Kidney (tissue), 22 donors: Measurements from ENCODE around the gene SMC1A. TPM values are rescaled to one million over a fixed set of nuclear protein-coding genes. Genes with fewer than 3 reads are reported as not detected.
"Not testable (repeated sequence)": the region's sequence is repeated elsewhere in the genome, so short reads cannot be mapped to it uniquely, and the experiment has no call there.

Experiments
- DNase-seq, 5 donors: peaks; one replicate each; pipeline ENCODE4 v3.0.0-alpha.2; 2013 to 2020
- FAIRE-seq: peaks from 2 replicates; lab custom pipeline; 2012; peaks lifted over from hg19 to GRCh38; lab: Jason Lieb, UNC
- H3K27ac ChIP-seq, 2 donors: one replicate each; pipeline ENCODE4 v1.7.0; 2013; ENCODE audit warnings: low read depth in 2 of 2, low read length in 2 of 2, inconsistent platforms in 1 of 2
- H3K27me3 ChIP-seq: one replicate; pipeline ENCODE4 v1.7.1; 2013; ENCODE audit warnings: low read length, inconsistent platforms; ENCODE audit not compliant: control insufficient read depth, insufficient read depth
- H3K36me3 ChIP-seq, 3 donors: one replicate each; pipeline versions ENCODE4 v1.7.0 to v1.7.1; 2013; ENCODE audit warnings: low read length in 3 of 3, control low read depth in 1 of 3, inconsistent platforms in 1 of 3; ENCODE audit not compliant: insufficient read depth in 3 of 3, control insufficient read depth in 2 of 3
- H3K4me1 ChIP-seq, 3 donors: one replicate each; pipeline versions ENCODE4 v1.7.0 to v1.7.1; 2013; ENCODE audit warnings: low read length in 3 of 3, inconsistent platforms in 1 of 3, low read depth in 1 of 3; ENCODE audit not compliant: control insufficient read depth in 2 of 3, insufficient read depth in 2 of 3
- H3K4me3 ChIP-seq, 3 donors: one replicate each; pipeline versions ENCODE4 v1.7.0 to v1.8.1; 2013; ENCODE audit warnings: low read length in 3 of 3, control low read depth in 1 of 3, inconsistent platforms in 1 of 3
- H3K9ac ChIP-seq, 3 donors: one replicate each; pipeline versions ENCODE4 v1.7.0 to v1.7.1; 2013; ENCODE audit warnings: low read length in 3 of 3, control low read depth in 1 of 3, inconsistent platforms in 1 of 3
- H3K9me3 ChIP-seq, 3 donors: one replicate each; pipeline versions ENCODE4 v1.7.0 to v1.7.1; 2013; ENCODE audit warnings: low read length in 3 of 3, control low read depth in 1 of 3, inconsistent platforms in 1 of 3; ENCODE audit not compliant: control insufficient read depth in 2 of 3, insufficient read depth in 1 of 3
- intact Hi-C: fragments of 100-400 bp; cut with DNase I; formaldehyde crosslinking; loops from one replicate; pipeline ENCODE4 v1.11.1; 2022
- long read RNA-seq, 10 donors: library from polyadenylated mRNA in 1 of 10; unstranded in 1 of 10; transcript quantifications; one replicate each; pipeline ENCODE4 v2.0.0 and lab custom pipeline, GENCODE V29; 2021 to 2026
- polyA plus RNA-seq: library from polyadenylated mRNA; stranded (reverse); fragments of 350-450 nt; fragmentation: Illumina TruSeq; extraction: RNeasy Lipid Tissue Mini Kit (QIAGEN cat#74804); gene quantifications from one replicate; pipeline ENCODE4 v1.2.3, GENCODE V29; 2014; ENCODE audit warnings: low read depth, low replicate concordance; ENCODE audit not compliant: insufficient read depth
- total RNA-seq: library from RNA; stranded (reverse); fragmentation: NEBNext Ultra II Directional; extraction: Animal tissue kit (Norgen Biotek cat#: 25700); gene quantifications from one replicate; pipeline ENCODE4 v1.2.1, GENCODE V29; 2021
- TF ChIP-seq, protein P1 (sequence below): IDR thresholded peaks from 3 replicates; pipeline ENCODE4 v1.5.1; 2012; ENCODE audit warnings: mild to moderate bottlenecking, moderate library complexity, borderline replicate concordance; ENCODE audit not compliant: insufficient read depth; ENCODE audit errors: extremely low read depth
- donor health status: control.
- donor health status: control.
- donor health status: control.
- donor health status: control.
- donor health status: control.
- donor health status: DM: yes; HTN: yes; CAD: no.
- donor health status: Normal renal cell carcinoma (clear cell type).

SMC1A gene
- 59.0 TPM for total RNA-seq
- 6.2 TPM for polyA plus RNA-seq
- long read RNA-seq, donor 1: 0 reads
- long read RNA-seq, donor 2, partial matches to known transcripts: 6 of 6 reads
- long read RNA-seq, donor 2, other reads (novel, unspliced or antisense): 0 of 6 reads
- long read RNA-seq, donor 3, partial matches to known transcripts: 19 of 19 reads
- long read RNA-seq, donor 3, other reads (novel, unspliced or antisense): 0 of 19 reads
- long read RNA-seq, donor 4: 0 reads
- long read RNA-seq, donor 5: 0 reads
- long read RNA-seq, donor 6: 0 reads
- long read RNA-seq, donor 7, full-length matches to known transcripts: 6 of 41 reads
- long read RNA-seq, donor 7, partial matches to known transcripts: 26 of 41 reads
- long read RNA-seq, donor 7, other reads (novel, unspliced or antisense): 9 of 41 reads
- long read RNA-seq, donor 8, partial matches to known transcripts: 7 of 7 reads
- long read RNA-seq, donor 8, other reads (novel, unspliced or antisense): 0 of 7 reads
- long read RNA-seq, donor 9: 0 reads
- long read RNA-seq, donor 10, partial matches to known transcripts: 7 of 7 reads
- long read RNA-seq, donor 10, other reads (novel, unspliced or antisense): 0 of 7 reads

DNA sequence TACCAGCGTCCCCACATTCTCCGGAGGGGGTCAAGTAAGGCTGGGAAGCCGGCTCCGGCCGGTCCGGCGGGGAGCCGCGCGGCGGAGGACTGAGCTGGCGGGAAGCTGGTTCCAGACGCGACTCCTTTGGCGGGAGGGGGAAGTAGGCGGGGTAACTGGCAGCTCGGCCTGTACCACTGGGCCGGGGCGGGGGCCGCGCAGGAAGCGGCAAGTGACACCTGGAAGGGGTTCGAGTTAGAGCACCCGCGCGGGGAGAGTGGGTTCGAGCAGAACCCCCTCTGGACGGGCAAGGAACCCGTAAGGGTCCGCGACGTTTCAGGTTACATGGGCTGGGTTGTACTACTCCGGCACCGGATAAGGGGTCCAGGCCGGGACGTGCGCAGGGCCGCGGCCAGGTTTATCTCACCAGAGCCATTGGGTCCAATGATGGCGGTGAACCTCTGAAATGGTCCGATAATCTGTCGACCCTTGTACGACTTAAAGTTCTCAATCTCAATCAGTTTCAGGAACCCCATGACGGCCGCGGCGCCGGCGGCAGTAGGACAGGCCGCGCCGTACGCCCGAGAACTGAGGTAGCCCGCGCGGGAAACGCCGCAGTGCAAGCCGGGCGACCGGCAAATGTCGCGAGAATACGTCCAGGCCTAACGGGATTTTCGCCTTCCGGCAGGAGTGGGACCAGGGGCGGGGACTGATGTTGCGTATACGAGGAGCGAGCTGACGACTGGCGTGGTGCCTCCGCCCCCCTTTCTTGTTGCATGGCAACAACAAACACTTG is at the start of gene SMC1A:
TSS of gene SMC1A (minus strand) at position 569 of the 775 bp plus-strand sequence. CDS start at position 515, 54 bp downstream.
- intact Hi-C loops: no loop called here
- Histone ChIP-seq H3K36me3 (no peaks in the 10 kb centered on the region), H3K4me1 (peaks cover 0 to 9% (median 6%) of the 10 kb centered on the region in 3 donors), H3K9ac (peak within 1 kb of the TSS; percentile 69 to 83 (median 73)), H3K27ac (peak within 1 kb of the TSS; percentile 86 to 95), H3K27me3 (peaks cover 2% of the 10 kb centered on the region), H3K9me3 (no peaks in the 10 kb centered on the region), H3K4me3 (peak within 1 kb of the TSS; percentile 78 to 92 (median 84))
- DNase-seq (peak; percentile 97 to 100 (median 99)), FAIRE-seq (peak; percentile 98)
- TF ChIP-seq, protein P1, sequence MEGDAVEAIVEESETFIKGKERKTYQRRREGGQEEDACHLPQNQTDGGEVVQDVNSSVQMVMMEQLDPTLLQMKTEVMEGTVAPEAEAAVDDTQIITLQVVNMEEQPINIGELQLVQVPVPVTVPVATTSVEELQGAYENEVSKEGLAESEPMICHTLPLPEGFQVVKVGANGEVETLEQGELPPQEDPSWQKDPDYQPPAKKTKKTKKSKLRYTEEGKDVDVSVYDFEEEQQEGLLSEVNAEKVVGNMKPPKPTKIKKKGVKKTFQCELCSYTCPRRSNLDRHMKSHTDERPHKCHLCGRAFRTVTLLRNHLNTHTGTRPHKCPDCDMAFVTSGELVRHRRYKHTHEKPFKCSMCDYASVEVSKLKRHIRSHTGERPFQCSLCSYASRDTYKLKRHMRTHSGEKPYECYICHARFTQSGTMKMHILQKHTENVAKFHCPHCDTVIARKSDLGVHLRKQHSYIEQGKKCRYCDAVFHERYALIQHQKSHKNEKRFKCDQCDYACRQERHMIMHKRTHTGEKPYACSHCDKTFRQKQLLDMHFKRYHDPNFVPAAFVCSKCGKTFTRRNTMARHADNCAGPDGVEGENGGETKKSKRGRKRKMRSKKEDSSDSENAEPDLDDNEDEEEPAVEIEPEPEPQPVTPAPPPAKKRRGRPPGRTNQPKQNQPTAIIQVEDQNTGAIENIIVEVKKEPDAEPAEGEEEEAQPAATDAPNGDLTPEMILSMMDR: no peak

DNA sequence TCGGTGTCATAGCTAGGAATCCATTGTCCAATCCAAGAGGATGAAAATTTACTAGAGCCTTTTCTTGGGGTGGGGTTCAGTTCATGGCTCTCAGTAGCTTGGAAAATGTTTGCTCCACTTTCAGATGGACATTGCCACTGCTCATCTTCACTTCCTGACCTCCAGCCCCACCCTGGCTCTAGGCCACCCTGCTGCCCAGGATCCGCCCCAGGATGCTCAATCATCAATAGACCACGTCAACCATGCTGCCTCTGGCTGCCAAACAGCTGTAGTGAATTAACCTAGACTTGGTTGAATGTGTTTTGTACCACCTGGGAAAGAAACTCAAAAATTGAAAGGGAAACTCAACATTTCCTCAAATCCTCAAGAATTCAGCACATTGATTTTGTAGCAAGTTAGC is 48.9 kb upstream of the SMC1A start:
- peaks cover 9% of the 10 kb centered on the region for H3K27me3 ChIP-seq
- H3K4me1 ChIP-seq: no peaks in the 10 kb centered on the region
- H3K27ac ChIP-seq: no peak overlapping the region
- intact Hi-C loops: no loop called here
- DNase-seq (no peak), FAIRE-seq (no peak)
- TF ChIP-seq, protein P1: no peak
- no peak overlapping the region for H3K9ac ChIP-seq
- no peaks in the 10 kb centered on the region for H3K36me3 ChIP-seq
- H3K9me3 ChIP-seq: no peaks in the 10 kb centered on the region
- H3K4me3 ChIP-seq: no peak overlapping the region

DNA sequence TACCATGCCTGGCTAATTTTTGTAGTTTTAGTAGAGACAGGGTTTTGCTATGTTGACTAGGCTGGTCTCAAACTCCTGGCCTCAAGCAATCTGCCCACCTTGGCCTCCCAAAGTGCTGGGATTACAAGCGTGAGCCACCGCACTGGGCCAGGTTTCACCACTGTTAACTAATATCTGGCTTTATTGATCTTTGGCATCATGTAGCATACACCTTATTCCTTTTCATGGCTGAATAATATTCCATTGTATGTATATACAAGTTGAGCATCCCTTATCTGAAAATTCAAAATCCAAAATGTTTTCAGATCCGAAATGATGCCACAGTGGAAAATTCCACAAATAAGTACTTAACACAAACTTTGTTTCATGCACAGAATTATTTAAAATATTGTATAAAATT is 46.2 kb upstream of the SMC1A start:
- H3K36me3 ChIP-seq, intact Hi-C loops, H3K4me1 ChIP-seq, H3K9me3 ChIP-seq, H3K27ac ChIP-seq, H3K9ac ChIP-seq, H3K4me3 ChIP-seq, FAIRE-seq, H3K27me3 ChIP-seq, DNase-seq: not testable (repeated sequence)
